ENCODE data around the gene GDA. TPM values are rescaled to one million over a fixed set of nuclear protein-coding genes. Genes with fewer than 3 reads are reported as not detected.

GDA gene
- total RNA-seq, 1 experiment from 2014 or later, result 49.4 TPM

DNA sequence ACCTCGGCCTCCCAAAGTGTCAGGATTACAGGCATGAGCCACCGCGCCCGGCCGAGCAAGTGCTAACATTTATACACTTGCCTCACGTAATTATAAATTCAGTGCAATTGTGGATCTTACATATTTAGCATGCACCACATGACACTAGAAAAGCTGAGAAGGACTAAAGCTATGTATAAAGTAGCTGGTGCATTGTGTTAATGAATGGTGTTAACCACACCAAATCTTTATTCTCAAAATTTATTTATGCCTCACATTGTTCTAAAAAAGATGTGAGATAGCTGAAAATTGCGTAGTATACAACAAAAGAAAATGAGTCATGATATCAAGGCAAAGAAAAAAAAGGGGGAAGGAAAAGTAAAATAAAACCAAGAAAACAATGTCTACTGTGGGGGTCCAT is 54.8 kb downstream of the GDA start:
- H3K27ac ChIP-seq (ENCODE audit: low read depth, low read length), result no peak overlapping the region
- ChIA-PET RAD21 (ENCODE audit: low non-redundant PET in 1 of 2, low total read pairs in 2 of 2, uncharacterized antibody in 2 of 2, unreplicated experiment in 2 of 2) (no interaction called here), POLR2A (no interaction called here), CTCF (interaction anchor here (0.9 kb wide), 1 partner anchor 44 kb away, joined by 3 read pairs; no protein-coding TSS in a partner anchor)
- H3K4me3 ChIP-seq (replicated peaks in 1 of 2; ENCODE audit: low read depth in 1 of 2, low read length in 2 of 2), result no peak overlapping the region
- peaks cover 2 to 26% of the 10 kb centered on the region in 2 experiments; a peak in 3 of 4 replicates for H3K36me3 ChIP-seq (ENCODE audit: control insufficient read depth in 1 of 2, insufficient read depth in 2 of 2, low read length in 2 of 2)
- H3K9ac ChIP-seq (ENCODE audit: low read length), result no peak overlapping the region
- TF ChIP-seq ZNF274 (IDR thresholded peaks at IDR 0.05; ENCODE audit: low read depth, low read length), result no peak
- no peak for TF ChIP-seq FOSL1 (IDR thresholded peaks at IDR 0.05; ENCODE audit: low read depth)
- TF ChIP-seq EZH2 (IDR thresholded peaks at IDR 0.05), result no peak
- TF ChIP-seq TCF7L2 (IDR thresholded peaks at IDR 0.05; ENCODE audit: borderline replicate concordance, extremely low read depth, insufficient read depth, insufficient read length), result no peak
- TF ChIP-seq, protein P1, sequence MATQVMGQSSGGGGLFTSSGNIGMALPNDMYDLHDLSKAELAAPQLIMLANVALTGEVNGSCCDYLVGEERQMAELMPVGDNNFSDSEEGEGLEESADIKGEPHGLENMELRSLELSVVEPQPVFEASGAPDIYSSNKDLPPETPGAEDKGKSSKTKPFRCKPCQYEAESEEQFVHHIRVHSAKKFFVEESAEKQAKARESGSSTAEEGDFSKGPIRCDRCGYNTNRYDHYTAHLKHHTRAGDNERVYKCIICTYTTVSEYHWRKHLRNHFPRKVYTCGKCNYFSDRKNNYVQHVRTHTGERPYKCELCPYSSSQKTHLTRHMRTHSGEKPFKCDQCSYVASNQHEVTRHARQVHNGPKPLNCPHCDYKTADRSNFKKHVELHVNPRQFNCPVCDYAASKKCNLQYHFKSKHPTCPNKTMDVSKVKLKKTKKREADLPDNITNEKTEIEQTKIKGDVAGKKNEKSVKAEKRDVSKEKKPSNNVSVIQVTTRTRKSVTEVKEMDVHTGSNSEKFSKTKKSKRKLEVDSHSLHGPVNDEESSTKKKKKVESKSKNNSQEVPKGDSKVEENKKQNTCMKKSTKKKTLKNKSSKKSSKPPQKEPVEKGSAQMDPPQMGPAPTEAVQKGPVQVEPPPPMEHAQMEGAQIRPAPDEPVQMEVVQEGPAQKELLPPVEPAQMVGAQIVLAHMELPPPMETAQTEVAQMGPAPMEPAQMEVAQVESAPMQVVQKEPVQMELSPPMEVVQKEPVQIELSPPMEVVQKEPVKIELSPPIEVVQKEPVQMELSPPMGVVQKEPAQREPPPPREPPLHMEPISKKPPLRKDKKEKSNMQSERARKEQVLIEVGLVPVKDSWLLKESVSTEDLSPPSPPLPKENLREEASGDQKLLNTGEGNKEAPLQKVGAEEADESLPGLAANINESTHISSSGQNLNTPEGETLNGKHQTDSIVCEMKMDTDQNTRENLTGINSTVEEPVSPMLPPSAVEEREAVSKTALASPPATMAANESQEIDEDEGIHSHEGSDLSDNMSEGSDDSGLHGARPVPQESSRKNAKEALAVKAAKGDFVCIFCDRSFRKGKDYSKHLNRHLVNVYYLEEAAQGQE (IDR thresholded peaks at IDR 0.05; ENCODE audit: low read depth), result no peak
- no peak for TF ChIP-seq RAD21 (IDR thresholded peaks at IDR 0.05; ENCODE audit: low read depth)
- H3K9me3 ChIP-seq (ENCODE audit: control insufficient read depth in 1 of 2, insufficient read depth in 1 of 2, low read depth in 1 of 2, low read length in 2 of 2), result no peaks in the 10 kb centered on the region
- H3K4me2 ChIP-seq (ENCODE audit: low read length), result no peak overlapping the region
- H3K9me2 ChIP-seq (ENCODE audit: insufficient read depth), result no peaks in the 10 kb centered on the region
- no peaks in the 10 kb centered on the region for H4K20me1 ChIP-seq (ENCODE audit: insufficient read depth)
- H3K79me2 ChIP-seq (ENCODE audit: insufficient read depth, low read length), result peaks cover 5% of the 10 kb centered on the region
- intact Hi-C loops (cut with micrococcal nuclease), result loop anchor here (5.0 to 10.0 kb wide), 2 partner anchors 68 to 621 kb away; no protein-coding TSS in a partner anchor
- no peaks in the 10 kb centered on the region for H3K27me3 ChIP-seq (ENCODE audit: insufficient read depth, low read length)
- DNase-seq (ENCODE audit: low read depth, low spot score) (no peak), ATAC-seq (no peak)
- no peaks in the 10 kb centered on the region for H3K4me1 ChIP-seq (ENCODE audit: control insufficient read depth in 1 of 2, insufficient read depth in 2 of 2, low read length in 2 of 2)
- no TSS peak for BruUV-seq (replicated peaks)
- H2AFZ ChIP-seq (ENCODE audit: low read depth, low read length, poor library complexity, severe bottlenecking), result no peak overlapping the region
